Activated naive CD8-positive, alpha-beta T cell (primary cell): Measurements from ENCODE around the gene NECAB2.

ENCODE experiments used
- H3K27ac Mint-ChIP-seq: one replicate; pipeline ENCODE4 v1.8.0; 2021; ENCODE audit warnings: mixed read lengths
- H3K27me3 Mint-ChIP-seq: one replicate; pipeline ENCODE4 v1.8.0; 2021; ENCODE audit warnings: mixed read lengths
- H3K36me3 Mint-ChIP-seq: one replicate; pipeline ENCODE4 v1.8.0; 2021; ENCODE audit warnings: mixed read lengths
- H3K4me1 Mint-ChIP-seq: one replicate; pipeline ENCODE4 v1.8.0; 2021; ENCODE audit warnings: low read depth, mixed read lengths
- H3K4me3 Mint-ChIP-seq: one replicate; pipeline ENCODE4 v1.8.0; 2021; ENCODE audit warnings: mild to moderate bottlenecking, mixed read lengths
- H3K9me3 Mint-ChIP-seq: one replicate; pipeline ENCODE4 v1.8.0; 2021; ENCODE audit warnings: low read depth, mixed read lengths

The NECAB2 gene

DNA sequence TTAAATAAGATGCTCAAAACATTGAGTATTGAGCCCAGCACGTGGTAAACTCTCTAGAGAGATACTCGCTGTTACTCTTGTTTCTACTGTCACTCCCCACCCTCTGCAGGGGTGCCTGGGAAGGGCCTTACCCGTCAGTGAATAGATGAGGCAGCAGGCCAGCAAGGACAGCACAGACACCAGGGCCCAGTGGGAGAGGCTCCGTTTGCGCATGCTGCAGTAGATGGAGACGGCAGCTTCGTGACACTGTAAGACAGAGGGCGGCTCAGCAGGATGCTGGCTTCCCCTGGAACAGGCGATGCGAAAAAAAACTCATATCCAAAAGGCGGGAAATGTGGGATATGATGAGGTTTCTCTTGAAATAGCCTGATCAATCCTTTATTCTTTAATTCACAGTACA lies 54.6 kb downstream of the NECAB2 start:
- Mint-ChIP-seq H3K4me1 (no peaks in the 10 kb centered on the region), H3K27ac (no peak overlapping the region), H3K4me3 (no peak overlapping the region), H3K36me3 (peaks cover 4% of the 10 kb centered on the region), H3K9me3 (peaks cover 4% of the 10 kb centered on the region), H3K27me3 (peaks cover 14% of the 10 kb centered on the region)

DNA sequence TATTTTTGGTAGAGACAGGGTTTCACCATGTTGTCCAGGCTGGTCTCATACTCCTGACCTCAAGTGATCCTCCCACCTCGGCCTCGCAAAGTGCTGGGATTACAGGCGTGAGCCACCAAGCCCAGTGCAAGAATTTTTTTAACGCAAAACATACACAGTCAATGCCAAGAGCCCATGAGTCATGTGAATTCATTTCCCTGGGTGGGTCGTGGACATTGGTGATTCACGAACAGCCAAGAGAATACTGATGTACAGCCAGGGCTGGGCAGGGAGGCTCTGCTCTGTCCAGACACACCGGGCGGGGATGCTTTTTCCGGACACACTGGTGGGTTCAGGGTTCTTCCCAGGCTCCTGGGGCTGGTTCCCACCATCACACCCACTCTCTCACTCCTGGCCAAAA lies 56.8 kb downstream of the NECAB2 start:
- H3K36me3 Mint-ChIP-seq: peaks cover 4% of the 10 kb centered on the region
- H3K27me3 Mint-ChIP-seq: peaks cover 17% of the 10 kb centered on the region
- H3K4me1 Mint-ChIP-seq: peaks cover 5% of the 10 kb centered on the region
- H3K9me3 Mint-ChIP-seq: peaks cover 4% of the 10 kb centered on the region
- no peak overlapping the region for H3K4me3 Mint-ChIP-seq
- H3K27ac Mint-ChIP-seq: no peak overlapping the region

DNA sequence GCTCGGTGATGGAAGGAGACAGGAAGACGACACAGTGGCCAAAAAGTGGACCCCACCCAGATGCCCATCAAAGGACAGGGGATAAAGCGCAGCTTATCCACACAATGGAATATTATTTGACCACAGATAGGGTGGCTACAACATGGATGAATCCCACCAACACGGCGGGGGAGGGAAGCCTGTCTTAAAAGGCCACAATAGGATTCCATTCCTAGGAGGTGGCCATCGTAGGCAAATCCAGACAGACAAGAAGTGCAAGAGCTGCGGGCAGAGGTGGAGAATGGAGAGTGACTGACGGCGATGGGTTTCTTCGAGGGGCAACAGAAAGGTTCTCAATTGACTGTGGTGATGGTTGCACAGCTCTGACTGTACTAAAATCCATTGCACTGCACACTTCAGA lies 58.6 kb downstream of the NECAB2 start:
- Mint-ChIP-seq H3K36me3 (peaks cover under 1% of the 10 kb centered on the region), H3K4me1 (peaks cover 5% of the 10 kb centered on the region), H3K27me3 (peaks cover 20% of the 10 kb centered on the region), H3K4me3 (no peak overlapping the region), H3K27ac (no peak overlapping the region), H3K9me3 (peaks cover under 1% of the 10 kb centered on the region)

DNA sequence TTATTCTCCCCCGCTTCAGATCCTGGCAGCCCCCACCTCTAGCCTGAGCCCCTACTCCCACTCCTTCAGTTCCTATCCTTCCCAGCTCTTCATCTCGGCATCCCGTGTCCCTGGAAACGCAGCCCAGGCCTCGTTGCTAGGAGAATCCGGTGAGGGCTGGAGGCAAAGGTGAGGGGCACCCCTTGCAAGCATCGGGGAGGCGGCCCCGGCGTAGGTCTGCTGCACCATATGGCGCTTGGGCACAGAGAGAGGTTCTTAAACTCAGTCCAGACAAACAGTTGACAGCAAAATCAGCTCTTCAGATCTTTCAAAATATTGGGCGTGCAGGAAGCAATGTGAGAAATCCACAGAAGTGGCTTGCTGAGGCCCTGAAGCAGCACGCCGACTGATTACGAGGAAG lies 59.6 kb downstream of the NECAB2 start:
- H3K4me3 Mint-ChIP-seq: no peak overlapping the region
- H3K27ac Mint-ChIP-seq: no peak overlapping the region
- H3K36me3 Mint-ChIP-seq: no peaks in the 10 kb centered on the region
- peaks cover 20% of the 10 kb centered on the region for H3K27me3 Mint-ChIP-seq
- peaks cover 5% of the 10 kb centered on the region for H3K4me1 Mint-ChIP-seq
- no peaks in the 10 kb centered on the region for H3K9me3 Mint-ChIP-seq

DNA sequence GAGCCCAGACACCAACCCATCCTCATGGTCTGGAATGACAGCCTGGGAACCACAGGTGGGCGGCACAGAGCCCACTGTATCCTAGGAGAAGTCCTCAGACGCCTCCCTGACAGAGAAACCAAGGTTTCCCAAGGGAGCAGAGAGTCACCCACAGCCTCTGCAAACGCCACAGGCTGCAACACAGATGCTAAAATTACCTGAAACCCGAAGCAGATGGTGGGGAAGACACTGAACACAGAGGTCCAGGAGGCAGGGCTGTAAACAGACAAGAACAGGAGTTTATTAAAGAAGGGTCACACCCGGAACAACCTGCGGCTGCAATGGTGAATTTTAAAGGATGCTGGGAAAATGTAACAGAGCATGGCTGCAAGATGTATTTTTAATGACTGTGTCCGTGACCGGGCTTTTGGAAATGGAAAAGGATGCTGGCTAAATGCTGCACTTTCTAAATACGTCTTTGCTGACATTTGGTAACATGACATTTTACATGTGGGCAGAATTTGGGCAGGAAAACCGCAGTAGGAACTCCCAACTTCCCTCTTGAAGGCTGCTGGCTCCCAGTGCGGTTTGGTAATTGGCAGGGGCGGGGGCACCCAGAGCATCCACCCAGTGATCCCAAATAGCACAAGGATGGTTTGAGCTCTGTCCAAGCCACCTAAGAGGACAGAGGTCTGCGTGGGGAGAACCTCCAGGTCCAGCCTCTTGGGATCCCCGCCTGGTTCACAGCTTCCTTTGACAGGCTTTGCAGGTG lies 61.4 kb downstream of the NECAB2 start:
- Mint-ChIP-seq H3K4me1 (peaks cover 5% of the 10 kb centered on the region), H3K27ac (no peak overlapping the region), H3K27me3 (peaks cover 16% of the 10 kb centered on the region), H3K4me3 (no peak overlapping the region), H3K36me3 (no peaks in the 10 kb centered on the region), H3K9me3 (no peaks in the 10 kb centered on the region)

DNA sequence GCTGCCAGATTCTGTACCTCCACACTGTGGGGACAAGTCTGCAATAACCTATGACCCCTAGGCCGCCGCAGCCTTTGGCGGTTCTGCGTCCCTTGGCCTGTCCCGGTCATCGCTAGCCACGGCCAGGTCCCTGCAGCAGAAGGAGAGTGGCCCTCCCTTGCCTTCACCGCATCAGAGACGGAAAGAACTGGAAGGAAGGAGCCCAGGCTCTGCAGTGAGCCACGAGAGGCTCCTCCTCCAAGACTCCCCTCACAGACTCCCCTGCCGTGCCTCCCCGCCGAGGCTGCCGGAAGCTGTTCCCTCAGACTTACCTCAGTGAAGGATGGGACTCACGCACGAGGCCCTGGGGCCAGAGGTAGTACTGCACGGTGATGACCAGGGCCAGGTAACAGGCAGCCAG lies 63.5 kb downstream of the NECAB2 start:
- Mint-ChIP-seq H3K4me1 (peaks cover 5% of the 10 kb centered on the region), H3K27me3 (peaks cover 14% of the 10 kb centered on the region)

DNA sequence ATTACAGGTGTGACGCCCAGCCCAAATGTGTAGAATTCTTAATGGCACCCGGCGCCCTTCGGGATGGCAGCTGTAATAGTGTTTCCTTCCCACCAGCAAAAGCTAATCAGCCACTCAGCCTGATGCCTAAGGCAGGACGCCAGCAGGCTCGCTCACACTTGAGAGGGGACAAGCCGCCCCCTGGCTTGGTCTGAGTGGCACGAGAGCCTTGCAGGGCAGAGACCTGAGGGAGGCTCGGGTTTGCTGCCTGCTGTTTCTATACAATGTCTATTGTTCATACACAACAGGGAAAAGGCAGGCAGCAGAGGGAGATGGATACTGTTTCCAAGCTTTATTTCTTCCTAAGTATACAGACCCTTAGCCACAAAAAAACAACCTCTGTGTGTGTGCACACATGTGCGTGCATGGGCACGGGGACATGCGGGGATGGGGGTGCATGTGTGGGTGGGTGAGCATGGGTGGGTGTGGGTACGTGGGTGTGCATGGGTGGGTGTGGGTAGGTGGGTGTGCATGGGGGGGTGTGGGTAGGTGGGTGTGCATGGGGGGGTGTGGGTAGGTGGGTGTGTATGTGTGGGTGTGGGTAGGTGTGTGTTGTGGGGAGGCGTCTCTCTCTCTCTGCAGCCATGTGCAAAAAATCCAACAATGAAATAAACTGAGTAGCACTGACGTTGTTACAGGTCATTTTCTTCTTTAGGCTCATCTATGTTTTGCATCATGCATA lies 64.6 kb downstream of the NECAB2 start:
- no peaks in the 10 kb centered on the region for H3K36me3 Mint-ChIP-seq
- no peak overlapping the region for H3K27ac Mint-ChIP-seq
- no peak overlapping the region for H3K4me3 Mint-ChIP-seq
- peaks cover 3% of the 10 kb centered on the region for H3K9me3 Mint-ChIP-seq
- peaks cover 10% of the 10 kb centered on the region for H3K27me3 Mint-ChIP-seq
- H3K4me1 Mint-ChIP-seq: peaks cover 5% of the 10 kb centered on the region

More for the DNA sequence above, 63.5 kb downstream of the NECAB2 start:
- Mint-ChIP-seq H3K27ac (no peak overlapping the region), H3K9me3 (peaks cover 3% of the 10 kb centered on the region), H3K4me3 (no peak overlapping the region), H3K36me3 (no peaks in the 10 kb centered on the region)

DNA sequence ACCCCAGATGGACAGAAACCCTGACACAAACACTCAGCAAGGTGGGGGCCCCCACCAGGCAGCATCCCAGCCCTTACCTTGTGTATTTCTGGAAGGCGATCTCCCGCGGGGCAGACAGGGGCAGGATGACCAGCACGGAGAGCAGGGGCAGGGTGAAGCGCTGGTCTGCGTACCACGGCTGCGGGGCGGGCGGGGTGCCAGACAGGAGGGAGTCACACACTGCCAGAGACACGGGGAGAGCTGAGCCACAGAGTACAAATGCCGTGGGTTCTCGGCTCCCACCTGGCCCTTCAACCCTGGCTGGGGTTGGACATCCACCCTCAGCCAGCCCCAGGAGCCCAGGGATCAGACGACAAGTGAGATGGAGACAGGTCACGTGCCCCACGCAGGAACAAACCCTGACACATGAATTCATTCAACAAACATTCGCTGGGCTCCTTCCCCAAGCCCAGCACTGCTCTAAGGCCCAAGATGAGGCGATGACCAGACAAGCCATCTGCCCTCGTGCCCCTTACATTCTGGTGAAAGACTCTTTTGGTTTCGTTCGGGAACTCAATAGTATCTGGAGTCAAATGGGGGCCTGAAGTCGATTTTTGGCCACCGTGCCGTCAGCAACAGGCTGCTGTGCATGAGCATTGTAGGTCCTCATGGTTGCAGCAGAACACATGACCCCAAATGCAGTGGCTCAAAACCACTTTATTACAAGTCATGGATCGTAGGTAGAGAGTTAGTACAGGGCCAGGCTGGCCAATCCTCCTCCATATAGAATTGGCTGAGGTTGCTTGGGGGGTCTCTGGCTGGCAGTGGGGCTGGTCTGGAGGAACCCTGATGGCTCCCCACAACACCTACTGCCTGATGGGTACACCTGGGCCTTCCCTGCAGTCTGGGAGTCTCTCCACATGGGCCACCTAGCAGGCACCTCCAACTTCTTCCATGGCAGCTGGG lies 65.5 kb downstream of the NECAB2 start:
- Mint-ChIP-seq H3K4me1 (peaks cover 5% of the 10 kb centered on the region), H3K36me3 (no peaks in the 10 kb centered on the region), H3K27me3 (peaks cover 5% of the 10 kb centered on the region)

DNA sequence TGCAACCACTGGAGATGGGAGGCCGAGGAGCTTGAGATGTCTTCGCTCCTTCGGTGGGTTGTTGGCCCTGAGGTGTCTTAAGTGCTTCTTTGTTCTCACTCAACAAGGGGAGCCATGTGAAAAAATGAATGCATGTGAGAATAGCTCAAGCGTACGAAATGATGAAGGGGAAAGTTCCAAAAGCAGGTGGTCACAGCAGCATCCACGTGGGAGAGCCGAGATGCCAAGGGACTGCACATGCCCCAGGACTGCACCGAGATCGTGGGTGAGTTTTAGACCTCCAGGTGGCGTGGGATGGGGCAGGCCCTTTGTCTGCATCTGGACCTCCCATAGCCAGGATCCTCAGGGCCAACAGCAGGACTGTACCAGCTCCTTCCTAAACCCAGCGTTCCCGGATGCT lies 66.5 kb downstream of the NECAB2 start:
- Mint-ChIP-seq H3K4me1 (peaks cover 2% of the 10 kb centered on the region), H3K27ac (no peak overlapping the region), H3K9me3 (peaks cover 3% of the 10 kb centered on the region), H3K27me3 (peaks cover 5% of the 10 kb centered on the region), H3K4me3 (no peak overlapping the region), H3K36me3 (no peaks in the 10 kb centered on the region)

More for the DNA sequence above, 65.5 kb downstream of the NECAB2 start:
- Mint-ChIP-seq H3K27ac (no peak overlapping the region), H3K9me3 (peaks cover 3% of the 10 kb centered on the region), H3K4me3 (no peak overlapping the region)

DNA sequence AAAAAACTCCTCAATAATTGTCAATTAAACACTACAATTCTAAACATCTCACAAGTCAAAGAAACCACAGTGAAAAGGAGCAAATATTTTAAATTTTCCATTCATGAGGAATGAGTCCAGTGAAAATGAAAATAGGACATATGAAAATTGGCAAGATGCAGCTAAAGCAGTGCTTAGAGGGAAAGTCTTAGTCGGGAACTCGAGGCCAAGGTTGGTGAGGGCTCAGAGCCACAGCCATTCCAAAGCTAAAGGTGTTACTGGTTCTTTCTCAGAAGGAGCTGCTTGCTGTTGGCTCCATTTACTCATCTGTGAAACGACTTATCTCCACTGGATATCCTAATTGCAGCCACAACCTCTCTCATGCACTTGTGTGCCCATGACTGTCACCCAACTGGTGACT lies 68.1 kb downstream of the NECAB2 start:
- Mint-ChIP-seq H3K27me3 (peaks cover 5% of the 10 kb centered on the region), H3K4me1 (no peaks in the 10 kb centered on the region), H3K27ac (no peak overlapping the region), H3K36me3 (no peaks in the 10 kb centered on the region), H3K9me3 (peaks cover 3% of the 10 kb centered on the region), H3K4me3 (no peak overlapping the region)

DNA sequence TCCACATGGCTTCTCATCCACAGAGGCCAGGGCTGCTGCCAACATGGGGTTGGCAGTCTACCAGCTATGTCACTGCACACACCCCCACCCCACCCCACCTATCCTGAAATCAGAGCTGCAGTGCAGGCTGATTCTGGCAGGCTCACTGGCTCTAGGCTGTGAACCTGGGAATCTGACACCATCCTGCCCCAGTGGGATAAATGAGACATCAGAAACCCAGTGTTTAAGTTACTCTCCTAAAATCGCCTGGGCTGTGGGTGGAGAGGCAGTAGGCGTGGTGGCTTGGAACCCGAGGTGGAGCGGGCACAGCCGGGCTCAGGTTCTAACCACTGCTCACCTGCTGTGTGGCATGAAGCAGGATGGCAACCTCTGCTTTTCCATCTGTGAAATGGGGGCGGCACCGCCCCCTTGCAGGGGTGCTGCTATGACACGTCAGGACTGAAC lies 69.0 kb downstream of the NECAB2 start:
- Mint-ChIP-seq H3K9me3 (peaks cover 3% of the 10 kb centered on the region), H3K27ac (no peak overlapping the region), H3K36me3 (no peaks in the 10 kb centered on the region), H3K27me3 (peaks cover 3% of the 10 kb centered on the region), H3K4me3 (no peak overlapping the region), H3K4me1 (no peaks in the 10 kb centered on the region)

DNA sequence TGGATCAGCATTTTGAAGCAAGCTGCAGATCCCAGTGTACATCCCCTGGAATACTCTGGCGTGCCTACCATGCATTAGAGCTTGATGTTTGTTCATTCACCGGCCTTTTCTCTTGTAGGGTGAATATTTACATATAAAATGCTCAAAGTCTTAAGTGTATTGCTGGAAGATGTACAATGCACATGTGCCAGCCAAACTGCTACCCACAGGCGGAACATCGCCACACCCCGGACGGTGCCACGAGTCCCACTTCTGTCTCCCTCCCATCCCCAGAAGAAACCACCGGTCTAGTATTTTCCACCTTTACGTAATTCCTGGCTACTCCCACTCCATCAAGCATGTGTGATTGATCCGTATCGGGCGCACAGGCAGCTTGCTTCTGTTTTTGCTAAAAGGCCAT lies 70.4 kb downstream of the NECAB2 start:
- Mint-ChIP-seq H3K36me3 (no peaks in the 10 kb centered on the region), H3K9me3 (peaks cover 3% of the 10 kb centered on the region), H3K27me3 (peaks cover 3% of the 10 kb centered on the region), H3K27ac (no peak overlapping the region), H3K4me1 (no peaks in the 10 kb centered on the region), H3K4me3 (no peak overlapping the region)

DNA sequence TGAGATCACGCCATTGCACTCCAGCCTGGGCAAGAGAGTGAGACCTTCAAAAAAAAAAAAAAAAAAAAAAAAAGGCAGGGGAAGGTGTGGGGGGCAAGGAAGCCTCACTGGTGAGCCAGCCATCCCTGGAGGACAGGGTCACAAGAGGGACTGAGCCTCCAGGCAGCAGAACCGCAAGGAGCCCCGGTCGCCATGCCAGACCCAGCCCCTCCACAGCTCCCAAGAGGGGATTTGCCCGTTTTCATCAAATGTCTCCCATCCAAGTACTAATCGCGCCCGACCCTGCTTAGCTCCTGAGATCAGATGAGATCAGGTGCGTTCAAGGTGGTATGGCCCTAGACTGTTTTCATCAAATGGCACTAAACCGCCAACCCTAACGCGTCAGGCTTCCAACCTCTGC lies 71.7 kb downstream of the NECAB2 start:
- Mint-ChIP-seq H3K27me3 (peaks cover 9% of the 10 kb centered on the region), H3K27ac (no peak overlapping the region), H3K4me3 (no peak overlapping the region), H3K9me3 (peaks cover 3% of the 10 kb centered on the region), H3K36me3 (no peaks in the 10 kb centered on the region), H3K4me1 (no peaks in the 10 kb centered on the region)

DNA sequence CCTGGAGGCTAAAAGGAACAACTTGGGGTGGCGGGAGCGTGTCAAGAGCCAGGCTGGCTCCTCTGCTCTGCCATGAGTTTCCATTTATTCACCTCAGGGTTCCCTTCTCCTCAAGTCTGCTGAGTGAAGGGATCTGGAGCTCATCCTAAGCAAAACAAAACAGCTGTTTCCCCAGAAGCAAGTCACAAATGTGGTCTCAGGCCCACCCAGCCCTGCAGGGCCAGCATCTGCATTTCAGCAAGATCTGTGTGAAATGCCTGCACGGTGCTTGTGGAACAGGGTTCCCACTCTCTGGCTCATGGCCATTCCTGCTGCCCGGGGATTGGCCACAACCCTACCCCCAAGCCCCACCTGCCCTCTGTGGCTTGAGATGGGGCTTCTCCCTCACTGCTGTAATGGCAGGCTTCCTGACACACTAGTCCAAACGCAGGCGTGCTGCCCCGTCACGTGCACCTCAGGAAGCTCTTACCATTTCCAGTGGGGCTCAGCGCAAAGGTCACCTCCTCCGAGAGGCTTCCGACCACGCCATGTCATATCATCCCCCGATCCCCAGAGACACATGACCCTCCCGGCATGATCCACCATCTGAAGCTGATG lies 72.3 kb downstream of the NECAB2 start:
- Mint-ChIP-seq H3K27ac (no peak overlapping the region), H3K27me3 (peaks cover 9% of the 10 kb centered on the region), H3K36me3 (no peaks in the 10 kb centered on the region), H3K9me3 (peaks cover 3% of the 10 kb centered on the region), H3K4me1 (no peaks in the 10 kb centered on the region), H3K4me3 (no peak overlapping the region)
